NCI-H2107 (cell line): ENCODE results near the gene LDB3.

Experiments used
- DNase-seq: peaks from one replicate; lab custom pipeline; 2025; lab: John Stamatoyannopoulos, UW

The LDB3 gene

DNA sequence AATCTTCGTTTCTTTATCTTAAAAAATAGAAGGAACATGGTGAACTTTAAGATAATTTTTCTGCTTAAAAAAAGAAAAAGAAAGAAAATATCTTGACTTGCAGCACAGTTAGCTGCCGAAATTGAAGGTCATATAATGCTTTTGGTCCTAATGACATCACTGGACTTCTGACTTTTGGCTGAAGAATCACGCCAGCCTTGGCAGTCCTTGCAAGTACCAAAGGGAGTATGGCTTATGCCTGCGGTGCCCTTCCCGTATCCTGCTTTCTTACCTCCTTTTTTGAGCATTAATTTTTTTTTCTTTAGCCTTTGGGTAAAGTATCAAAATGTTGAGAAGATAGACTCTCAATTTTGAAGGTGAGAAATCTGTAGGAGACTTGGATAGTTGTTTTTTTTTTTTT, 95.1 kb downstream of the LDB3 start:
- no peak for DNase-seq

DNA sequence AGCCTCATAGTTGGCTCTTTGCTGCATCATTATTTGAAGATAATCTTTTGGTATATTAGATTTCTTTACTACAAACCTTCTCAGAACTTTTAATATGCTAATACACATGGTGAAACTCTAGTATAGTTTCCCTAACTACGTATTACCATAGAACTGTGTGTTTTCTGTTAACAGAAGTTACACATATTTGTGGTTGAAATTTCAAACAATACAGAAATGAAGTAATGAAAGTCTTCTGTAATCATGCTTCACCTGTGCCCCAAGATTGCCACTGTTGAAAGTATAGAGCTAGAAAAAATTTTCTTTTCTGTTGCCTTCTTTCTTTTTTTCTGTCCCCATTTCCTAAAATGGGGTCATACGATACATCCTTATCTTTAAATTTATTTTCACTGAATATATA, 97.2 kb downstream of the LDB3 start:
- DNase-seq: no peak

DNA sequence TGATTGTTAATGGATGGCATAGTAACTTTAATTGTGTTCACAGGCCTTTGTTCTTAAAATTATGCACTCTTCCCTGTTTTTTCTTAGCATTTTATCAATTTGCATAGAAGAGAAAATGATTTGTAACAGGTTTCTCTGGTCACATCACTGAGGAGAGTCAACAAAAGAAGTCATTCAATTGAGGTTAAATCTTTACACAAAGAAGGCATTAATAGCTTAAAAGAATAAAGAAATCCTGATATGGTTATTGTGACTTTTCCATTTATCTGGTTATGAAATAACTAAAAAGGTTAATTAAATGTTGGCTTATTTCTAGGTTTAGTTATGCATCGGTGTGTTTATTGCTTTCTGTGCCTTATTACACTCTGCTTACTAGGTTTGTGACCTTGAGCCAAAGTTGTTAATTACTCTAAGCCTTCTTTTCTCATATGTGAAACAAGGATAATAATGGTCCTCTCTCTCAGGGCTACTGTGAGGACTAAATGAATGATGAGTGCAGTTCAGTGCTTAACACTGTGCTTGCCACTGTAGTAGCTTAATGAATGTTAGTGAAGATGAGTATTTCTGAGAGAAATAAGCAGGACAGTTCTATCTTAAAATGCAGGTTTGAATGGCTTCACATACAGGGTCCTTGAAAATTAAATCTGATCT, 100.2 kb downstream of the LDB3 start:
- no peak for DNase-seq

DNA sequence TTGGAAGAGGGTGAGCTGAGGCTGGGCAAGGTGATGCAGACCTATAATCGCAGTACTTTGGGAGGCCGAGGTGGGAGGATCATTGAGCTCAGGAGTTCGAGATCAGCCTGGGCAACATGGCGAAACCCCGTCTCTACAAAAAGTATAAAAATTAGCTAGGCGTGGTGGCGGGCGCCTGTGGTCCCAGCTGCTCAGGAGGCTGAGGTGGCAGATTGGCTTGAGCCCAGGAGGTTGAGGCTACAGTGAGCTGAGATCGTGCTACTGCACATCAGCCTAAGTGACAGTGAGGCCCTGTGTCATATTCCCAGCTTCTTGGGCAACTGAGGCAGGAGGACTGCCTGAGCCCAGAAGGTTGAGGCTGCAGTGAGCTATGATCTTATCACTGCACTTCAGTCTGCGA, 101.7 kb downstream of the LDB3 start:
- no peak for DNase-seq

DNA sequence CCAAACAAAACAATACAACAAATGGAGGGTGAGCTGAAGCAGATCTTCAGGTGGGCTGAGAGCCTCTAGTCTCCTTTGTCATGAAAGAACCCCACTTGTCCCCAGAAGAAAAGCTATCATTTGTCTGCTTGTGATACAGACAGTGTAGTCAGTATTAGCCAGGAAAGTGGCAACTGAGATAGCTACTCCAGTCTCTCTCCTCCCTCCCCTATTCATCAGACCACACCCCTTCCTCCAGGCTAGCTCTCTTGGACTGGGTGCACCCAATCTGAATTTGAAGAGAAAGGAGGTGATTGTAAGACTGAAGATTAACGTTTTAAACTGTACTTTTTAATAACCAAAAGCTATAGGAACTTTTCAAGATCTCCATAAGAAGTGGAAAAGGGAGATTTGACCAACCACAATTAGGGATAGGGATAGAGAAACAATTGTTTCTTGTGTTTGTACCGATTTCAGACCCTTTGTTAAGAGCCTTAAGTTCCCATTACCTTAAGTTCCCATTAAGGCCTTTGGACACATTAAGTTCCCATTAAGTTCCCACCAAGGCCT, 102.2 kb downstream of the LDB3 start:
- no peak for DNase-seq

DNA sequence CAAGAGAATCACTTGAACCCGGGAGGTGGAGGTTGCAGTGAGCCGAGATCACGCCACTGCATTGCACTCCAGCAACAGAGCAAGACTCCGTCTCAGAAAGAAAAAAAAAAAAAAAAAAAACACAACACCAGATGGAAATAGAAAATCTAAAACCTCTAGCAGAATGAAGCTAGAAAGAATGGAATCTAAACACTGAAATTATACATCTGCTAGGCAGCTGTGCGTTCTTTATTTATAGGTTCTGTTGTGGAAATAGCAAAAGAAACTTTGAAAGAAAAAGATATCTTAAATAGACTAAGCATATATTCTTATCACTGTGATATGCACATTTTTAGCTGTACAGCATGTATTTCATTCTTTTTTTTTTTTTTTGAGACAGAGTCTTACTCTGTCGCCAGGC, 105.2 kb downstream of the LDB3 start:
- DNase-seq: no peak

DNA sequence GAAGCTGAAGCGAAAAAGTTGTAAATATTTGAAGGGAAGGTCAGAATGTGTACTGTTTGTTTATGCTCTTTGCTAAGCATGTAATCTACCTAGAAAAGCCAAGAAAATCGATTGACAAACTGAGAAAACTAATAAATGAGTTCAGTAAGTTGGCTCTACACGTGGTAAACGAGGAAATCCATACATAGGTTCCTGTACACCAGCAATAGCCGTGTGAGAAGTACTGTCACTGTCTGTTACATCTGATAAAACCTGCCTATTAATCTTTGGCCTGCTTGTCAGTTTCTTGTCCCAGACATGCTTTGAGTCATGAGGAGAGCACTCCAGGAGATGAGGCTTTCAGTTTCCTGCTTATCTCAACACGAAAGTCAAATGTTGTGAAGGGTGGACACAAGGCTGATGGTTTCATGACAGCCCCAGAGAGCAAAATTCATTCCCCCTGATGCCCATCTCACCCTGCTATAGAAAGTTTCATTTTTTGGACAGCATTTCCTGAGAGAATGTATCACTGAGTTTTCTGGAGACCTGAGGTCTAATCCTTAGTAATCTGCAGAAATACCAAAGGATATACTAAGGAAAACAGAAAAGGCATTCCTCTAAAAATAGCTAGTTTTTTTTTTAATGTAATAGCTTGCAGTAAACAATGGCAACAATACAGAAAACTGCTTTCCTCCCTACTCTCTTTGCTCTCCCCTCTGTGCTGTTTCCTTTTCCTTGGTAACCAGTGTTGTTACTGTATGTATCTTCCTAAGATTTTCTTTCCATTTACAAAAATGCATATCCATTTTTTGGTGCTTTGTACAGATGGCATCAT, 107.0 kb downstream of the LDB3 start:
- no peak for DNase-seq

DNA sequence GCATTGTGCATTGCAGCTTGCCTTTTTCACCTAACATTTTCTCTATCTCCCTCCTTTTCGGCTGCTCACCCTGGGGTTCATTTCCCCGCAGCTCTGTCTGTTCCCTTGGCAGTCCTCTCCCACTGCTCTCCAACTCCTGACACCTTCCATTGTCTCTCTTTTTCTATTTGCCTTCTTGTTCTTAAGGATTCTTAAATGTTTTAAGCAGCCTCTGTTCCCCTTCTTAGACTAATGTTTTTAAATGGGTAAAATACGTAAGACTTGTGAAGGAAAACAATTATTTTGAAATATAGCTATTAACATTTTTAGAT, 107.5 kb downstream of the LDB3 start:
- DNase-seq: no peak

DNA sequence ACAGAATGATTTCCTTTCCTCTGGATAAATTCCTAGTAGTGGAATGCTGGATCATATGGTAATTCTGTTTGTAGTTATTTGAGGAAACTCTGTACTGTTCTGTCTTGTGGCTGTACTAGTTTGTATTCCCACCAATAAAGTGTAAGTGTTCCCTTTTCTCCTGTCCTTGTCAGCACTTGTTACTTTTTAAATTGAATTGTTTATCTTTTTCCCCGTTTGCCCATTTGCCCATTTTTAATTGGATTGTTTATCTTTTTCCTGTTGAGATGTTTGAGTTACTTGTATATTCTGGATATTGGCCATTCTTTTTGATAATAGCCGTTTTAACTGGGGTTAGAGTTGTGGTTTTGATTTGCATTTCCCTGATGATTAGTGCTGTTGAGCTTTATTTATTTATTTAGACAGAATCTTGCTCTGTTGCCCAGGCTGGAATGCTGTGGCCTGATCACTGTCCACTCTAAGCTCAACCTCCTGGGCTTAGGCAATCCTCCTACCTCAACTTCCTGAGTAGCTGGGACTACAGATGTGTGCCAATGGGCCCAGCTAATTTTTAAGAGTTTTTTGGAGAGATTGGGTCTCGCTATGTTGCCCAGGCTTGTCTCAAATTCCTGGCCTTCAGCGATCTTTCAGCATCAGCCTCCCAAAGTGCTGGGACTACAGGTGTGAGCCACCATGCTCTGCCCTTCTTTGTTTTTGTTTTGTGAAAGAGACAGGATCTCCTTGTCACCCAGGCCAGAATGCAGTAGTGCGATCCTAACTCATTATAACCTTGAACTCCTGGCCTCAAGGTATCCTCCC, 111.1 kb downstream of the LDB3 start:
- DNase-seq: no peak

DNA sequence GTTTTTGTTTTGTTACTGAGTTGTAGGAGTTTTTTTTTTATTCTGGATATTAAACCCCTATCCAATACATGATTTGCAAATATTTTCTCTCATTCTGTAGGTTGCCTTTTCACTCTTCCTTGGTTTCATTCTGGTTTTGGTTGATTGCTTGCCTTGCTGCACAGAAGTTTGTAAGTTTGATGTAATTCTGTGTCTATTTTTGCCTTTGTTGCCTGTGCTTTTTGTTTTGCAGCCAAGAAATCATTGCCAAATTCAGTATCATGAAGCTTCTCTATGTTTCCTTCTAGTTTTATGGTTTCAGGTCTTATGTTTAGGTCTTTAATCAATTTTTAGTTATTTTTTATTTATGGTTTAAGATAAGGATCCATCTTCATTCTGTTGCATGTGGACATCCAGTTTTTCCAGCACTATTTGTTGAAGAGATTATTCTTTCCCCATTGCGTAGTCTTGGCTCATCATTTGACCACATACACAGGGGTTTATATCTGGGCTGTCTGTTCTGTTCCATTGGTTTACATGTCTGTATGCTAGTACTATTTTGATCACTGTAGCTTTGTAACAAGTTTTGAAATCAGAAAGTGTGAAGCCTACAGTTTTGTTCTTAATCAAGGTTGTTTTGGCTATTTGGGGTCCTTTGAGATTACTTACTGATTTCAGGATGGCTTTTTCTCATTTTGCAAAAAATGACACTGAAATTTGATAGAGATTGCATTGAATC, 114.5 kb downstream of the LDB3 start:
- no peak for DNase-seq

DNA sequence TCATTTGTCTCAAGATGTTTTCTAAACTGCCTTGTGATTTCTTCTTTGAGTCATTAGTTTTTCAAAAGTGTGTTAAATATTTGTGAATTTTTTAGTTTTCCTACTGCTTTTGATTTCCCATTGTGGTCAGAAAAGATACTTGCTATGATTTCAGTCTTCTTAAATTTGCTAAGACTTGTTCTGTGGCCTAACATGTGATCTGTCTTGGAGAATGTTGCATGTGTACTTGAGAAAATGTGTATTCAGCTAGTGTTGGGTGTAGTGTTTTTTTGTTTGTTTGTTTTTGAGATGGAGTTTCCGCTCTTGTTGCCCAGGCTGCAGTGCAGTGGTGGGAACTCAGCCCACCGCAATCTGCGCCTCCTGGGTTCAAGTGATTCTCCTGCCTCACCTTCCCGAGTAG, 116.7 kb downstream of the LDB3 start:
- no peak for DNase-seq
